ENCODE data around the gene TADA1.

The TADA1 gene

GRCh38 chr1:166859597-166859996, 16.5 kb downstream of the TADA1 start:
- 0 out of 2 replicates have a peak overlapping the region, but pooled peaks have one; percentile 13 for H3K27ac ChIP-seq (ENCODE audit: low read length)
- no peak overlapping the region for H3K9ac ChIP-seq (ENCODE audit: low read depth, low read length)
- H4K20me1 ChIP-seq (ENCODE audit: insufficient read depth, low read length), result peaks cover 24% of the 10 kb centered on the region; the same call in 1 of the 2 replicates
- peaks cover 99% of the 10 kb centered on the region for H3K36me3 ChIP-seq (ENCODE audit: insufficient read depth, low read length)
- H3K9me3 ChIP-seq (ENCODE audit: insufficient read depth, low read length, severe bottlenecking), result no peaks in the 10 kb centered on the region
- DNase-seq (no peak), ATAC-seq (ENCODE audit: insufficient read depth, low read depth) (peak; percentile 51; the same call in 2 of the 3 replicates)
- H3K4me3 ChIP-seq (ENCODE audit: low read depth in 1 of 2, low read length in 2 of 2), result no peak overlapping the region
- TF ChIP-seq CTCF (IDR thresholded peaks at IDR 0.05; ENCODE audit: borderline replicate concordance, extremely low read depth, low read length, poor library complexity, severe bottlenecking) (no peak), EZH2 (IDR thresholded peaks at IDR 0.05; ENCODE audit: borderline replicate concordance, low read depth, low read length, severe bottlenecking) (no peak)
- no peaks in the 10 kb centered on the region for H3K4me1 ChIP-seq (ENCODE audit: insufficient read depth, low read length)
- H3K4me2 ChIP-seq (ENCODE audit: insufficient read depth, low read length), result no peak overlapping the region
- no peaks in the 10 kb centered on the region for H3K27me3 ChIP-seq (ENCODE audit: insufficient read depth, low read length, poor library complexity)
- H2AFZ ChIP-seq (ENCODE audit: low read depth, low read length), result no peak overlapping the region
- H3K79me2 ChIP-seq (ENCODE audit: insufficient read depth, low read length), result peaks cover 28% of the 10 kb centered on the region

GRCh38 chr1:166858726-166859419, 17.2 kb downstream of the TADA1 start:
- peaks cover 99% of the 10 kb centered on the region for H3K36me3 ChIP-seq (ENCODE audit: insufficient read depth, low read length)
- peaks cover 28% of the 10 kb centered on the region for H3K79me2 ChIP-seq (ENCODE audit: insufficient read depth, low read length)
- no peaks in the 10 kb centered on the region for H3K4me1 ChIP-seq (ENCODE audit: insufficient read depth, low read length)
- H2AFZ ChIP-seq (ENCODE audit: low read depth, low read length), result no peak overlapping the region
- no peaks in the 10 kb centered on the region for H3K27me3 ChIP-seq (ENCODE audit: insufficient read depth, low read length, poor library complexity)
- H4K20me1 ChIP-seq (ENCODE audit: insufficient read depth, low read length), result peaks cover 20% of the 10 kb centered on the region; the same call in 1 of the 2 replicates
- no peak overlapping the region for H3K4me2 ChIP-seq (ENCODE audit: insufficient read depth, low read length)
- DNase-seq (no peak), ATAC-seq (ENCODE audit: insufficient read depth, low read depth) (no peak)
- H3K27ac ChIP-seq (ENCODE audit: low read length), result no peak overlapping the region
- no peak overlapping the region for H3K9ac ChIP-seq (ENCODE audit: low read depth, low read length)
- H3K4me3 ChIP-seq (ENCODE audit: low read depth in 1 of 2, low read length in 2 of 2), result no peak overlapping the region
- no peak for TF ChIP-seq EZH2 (IDR thresholded peaks at IDR 0.05; ENCODE audit: borderline replicate concordance, low read depth, low read length, severe bottlenecking)
- TF ChIP-seq CTCF (IDR thresholded peaks at IDR 0.05; ENCODE audit: borderline replicate concordance, extremely low read depth, low read length, poor library complexity, severe bottlenecking), result no peak
- no peaks in the 10 kb centered on the region for H3K9me3 ChIP-seq (ENCODE audit: insufficient read depth, low read length, severe bottlenecking)

- Histone ChIP-seq H3K4me1 (ENCODE audit: insufficient read depth, low read length) (no peaks in the 10 kb centered on the region), H4K20me1 (ENCODE audit: insufficient read depth, low read length) (peaks cover 20% of the 10 kb centered on the region; the same call in 1 of the 2 replicates), H3K4me2 (ENCODE audit: insufficient read depth, low read length) (no peak overlapping the region), H3K9ac (ENCODE audit: low read depth, low read length) (no peak overlapping the region), H3K4me3 (ENCODE audit: low read depth in 1 of 2, low read length in 2 of 2) (no peak overlapping the region), H2AFZ (ENCODE audit: low read depth, low read length) (no peak overlapping the region), H3K79me2 (ENCODE audit: insufficient read depth, low read length) (peaks cover 25% of the 10 kb centered on the region), H3K36me3 (ENCODE audit: insufficient read depth, low read length) (peaks cover 99% of the 10 kb centered on the region), H3K27me3 (ENCODE audit: insufficient read depth, low read length, poor library complexity) (no peaks in the 10 kb centered on the region), H3K27ac (ENCODE audit: low read length) (no peak overlapping the region), H3K9me3 (ENCODE audit: insufficient read depth, low read length, severe bottlenecking) (no peaks in the 10 kb centered on the region)
- DNase-seq (no peak), ATAC-seq (ENCODE audit: insufficient read depth, low read depth) (no peak)
- TF ChIP-seq EZH2 (IDR thresholded peaks at IDR 0.05; ENCODE audit: borderline replicate concordance, low read depth, low read length, severe bottlenecking), result no peak
These were observed 18.1 kb downstream of the TADA1 start for GRCh38 chr1:166857995-166858394.

GRCh38 chr1:166855558-166855957, 20.5 kb downstream of the TADA1 start:
- DNase-seq (no peak), ATAC-seq (ENCODE audit: insufficient read depth, low read depth) (0 out of 3 replicates have a peak, but pooled peaks have one; percentile 16)
- Histone ChIP-seq H3K36me3 (ENCODE audit: insufficient read depth, low read length) (peaks cover 98% of the 10 kb centered on the region), H3K27ac (ENCODE audit: low read length) (no peak overlapping the region), H3K9ac (ENCODE audit: low read depth, low read length) (no peak overlapping the region), H3K4me2 (ENCODE audit: insufficient read depth, low read length) (no peak overlapping the region), H3K4me1 (ENCODE audit: insufficient read depth, low read length) (no peaks in the 10 kb centered on the region), H3K27me3 (ENCODE audit: insufficient read depth, low read length, poor library complexity) (no peaks in the 10 kb centered on the region), H4K20me1 (ENCODE audit: insufficient read depth, low read length) (peaks cover 27% of the 10 kb centered on the region; the same call in 1 of the 2 replicates), H3K9me3 (ENCODE audit: insufficient read depth, low read length, severe bottlenecking) (no peaks in the 10 kb centered on the region), H3K79me2 (ENCODE audit: insufficient read depth, low read length) (peaks cover 32% of the 10 kb centered on the region), H2AFZ (ENCODE audit: low read depth, low read length) (no peak overlapping the region), H3K4me3 (ENCODE audit: low read depth in 1 of 2, low read length in 2 of 2) (no peak overlapping the region)
- TF ChIP-seq CTCF (IDR thresholded peaks at IDR 0.05; ENCODE audit: borderline replicate concordance, extremely low read depth, low read length, poor library complexity, severe bottlenecking) (no peak), EZH2 (IDR thresholded peaks at IDR 0.05; ENCODE audit: borderline replicate concordance, low read depth, low read length, severe bottlenecking) (no peak)
